ENCODE results near the gene TRABD2B. TPM values are rescaled to one million over a fixed set of nuclear protein-coding genes. Genes with fewer than 3 reads are reported as not detected.

The TRABD2B gene
- total RNA-seq, 1 donor from 2014 or later = 1.8 TPM

DNA sequence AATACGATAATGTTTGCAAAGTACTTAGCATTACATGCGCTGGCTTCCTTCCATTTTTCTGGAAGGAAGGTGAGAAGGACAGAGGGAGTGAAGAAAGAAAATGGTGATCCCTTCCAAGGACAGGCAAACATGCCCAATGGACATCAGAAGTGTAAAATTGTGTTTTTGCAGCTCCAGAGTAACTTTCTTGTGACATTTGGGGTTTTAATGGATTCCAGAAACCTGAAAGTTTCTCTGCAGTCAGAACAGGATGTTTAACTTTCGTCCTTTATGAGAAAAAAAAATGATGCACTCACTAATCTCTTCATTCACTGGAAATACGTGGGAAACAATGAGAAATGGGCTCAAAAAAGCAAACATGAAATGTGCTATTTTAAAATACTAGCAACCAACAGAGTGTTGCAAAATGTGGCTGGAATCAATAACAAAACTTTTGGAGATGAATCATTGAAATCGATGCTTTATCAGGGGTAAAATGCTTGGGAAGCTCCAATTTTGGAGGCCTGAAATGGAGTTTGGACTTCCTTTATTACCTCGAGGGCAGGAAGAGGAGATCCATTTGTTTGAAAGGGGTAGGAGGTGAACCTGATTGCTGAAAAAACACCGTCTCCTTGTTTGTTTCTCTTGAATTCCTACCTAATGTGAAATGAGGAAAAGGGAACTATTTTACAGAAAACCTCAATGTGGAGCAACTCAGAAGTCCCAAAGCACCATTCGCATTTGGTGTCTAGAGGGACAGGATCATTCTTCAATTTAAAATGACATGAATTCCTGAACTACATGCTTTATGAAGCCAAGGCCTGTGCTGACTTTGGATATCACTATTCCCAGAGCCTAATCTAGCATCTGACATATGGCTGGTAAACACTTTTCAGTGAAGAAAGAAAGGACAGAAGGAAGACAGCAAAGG, 129.5 kb downstream of the TRABD2B start:
- Histone ChIP-seq H3K4me3 (no peak overlapping the region), H3K27ac (no peak overlapping the region), H3K36me3 (no peaks in the 10 kb centered on the region), H3K9me3 (no peaks in the 10 kb centered on the region), H3K27me3 (ENCODE audit: low read depth) (no peaks in the 10 kb centered on the region), H3K4me1 (no peaks in the 10 kb centered on the region)
- TF ChIP-seq, protein P1, sequence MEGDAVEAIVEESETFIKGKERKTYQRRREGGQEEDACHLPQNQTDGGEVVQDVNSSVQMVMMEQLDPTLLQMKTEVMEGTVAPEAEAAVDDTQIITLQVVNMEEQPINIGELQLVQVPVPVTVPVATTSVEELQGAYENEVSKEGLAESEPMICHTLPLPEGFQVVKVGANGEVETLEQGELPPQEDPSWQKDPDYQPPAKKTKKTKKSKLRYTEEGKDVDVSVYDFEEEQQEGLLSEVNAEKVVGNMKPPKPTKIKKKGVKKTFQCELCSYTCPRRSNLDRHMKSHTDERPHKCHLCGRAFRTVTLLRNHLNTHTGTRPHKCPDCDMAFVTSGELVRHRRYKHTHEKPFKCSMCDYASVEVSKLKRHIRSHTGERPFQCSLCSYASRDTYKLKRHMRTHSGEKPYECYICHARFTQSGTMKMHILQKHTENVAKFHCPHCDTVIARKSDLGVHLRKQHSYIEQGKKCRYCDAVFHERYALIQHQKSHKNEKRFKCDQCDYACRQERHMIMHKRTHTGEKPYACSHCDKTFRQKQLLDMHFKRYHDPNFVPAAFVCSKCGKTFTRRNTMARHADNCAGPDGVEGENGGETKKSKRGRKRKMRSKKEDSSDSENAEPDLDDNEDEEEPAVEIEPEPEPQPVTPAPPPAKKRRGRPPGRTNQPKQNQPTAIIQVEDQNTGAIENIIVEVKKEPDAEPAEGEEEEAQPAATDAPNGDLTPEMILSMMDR (IDR thresholded peaks at IDR 0.05) = no peak
- ATAC-seq (no peak), DNase-seq (no peak)
- intact Hi-C loops (cut with DNase I) = no loop called here

DNA sequence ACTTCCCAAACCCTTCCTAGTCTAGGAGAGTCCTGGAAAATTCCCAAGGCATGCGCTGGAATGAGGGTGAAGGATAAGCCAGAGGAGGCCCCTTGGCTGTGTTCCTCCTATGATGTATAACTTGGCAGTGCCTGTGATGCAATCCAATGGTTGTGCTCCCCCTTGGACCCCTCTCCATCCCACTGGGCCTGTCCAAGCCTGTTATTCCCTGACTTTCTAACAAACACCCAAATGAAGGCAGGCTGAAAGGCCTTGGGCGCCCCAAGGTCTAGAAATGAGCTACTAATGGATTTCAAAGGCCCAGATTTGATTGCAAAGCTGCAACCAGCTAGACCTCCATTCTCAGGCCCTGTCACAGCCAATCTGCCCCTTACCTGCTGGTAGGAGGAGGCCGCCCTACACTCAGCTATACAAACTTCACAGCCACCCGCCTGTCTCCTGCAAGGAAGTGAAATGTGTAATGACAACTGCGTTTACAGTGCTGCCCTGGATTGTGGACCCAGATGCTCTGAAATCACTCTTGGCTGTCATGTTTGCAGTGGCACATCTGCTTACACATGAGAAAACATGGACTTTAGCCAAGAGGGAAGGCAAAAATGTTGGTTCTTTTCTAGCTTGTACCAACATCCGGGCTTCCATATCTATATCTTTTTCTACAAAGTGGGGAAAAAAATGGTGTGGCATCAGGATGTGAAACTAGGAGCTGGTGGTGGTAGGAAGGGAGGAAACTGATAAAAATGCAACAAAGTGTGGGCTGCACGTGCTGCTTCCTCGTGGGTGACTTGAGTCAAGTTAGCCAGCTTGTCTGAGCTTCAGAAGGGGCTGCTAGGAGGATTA, 130.4 kb downstream of the TRABD2B start:
- no peaks in the 10 kb centered on the region for H3K9me3 ChIP-seq
- H3K27me3 ChIP-seq (ENCODE audit: low read depth) = no peaks in the 10 kb centered on the region
- H3K36me3 ChIP-seq = no peaks in the 10 kb centered on the region
- ATAC-seq = no peak
- H3K27ac ChIP-seq = no peak overlapping the region
- TF ChIP-seq, protein P1 (IDR thresholded peaks at IDR 0.05) = no peak
- intact Hi-C loops (cut with DNase I) = no loop called here
- H3K4me1 ChIP-seq = no peaks in the 10 kb centered on the region
- H3K4me3 ChIP-seq = no peak overlapping the region
- DNase-seq = no peak

DNA sequence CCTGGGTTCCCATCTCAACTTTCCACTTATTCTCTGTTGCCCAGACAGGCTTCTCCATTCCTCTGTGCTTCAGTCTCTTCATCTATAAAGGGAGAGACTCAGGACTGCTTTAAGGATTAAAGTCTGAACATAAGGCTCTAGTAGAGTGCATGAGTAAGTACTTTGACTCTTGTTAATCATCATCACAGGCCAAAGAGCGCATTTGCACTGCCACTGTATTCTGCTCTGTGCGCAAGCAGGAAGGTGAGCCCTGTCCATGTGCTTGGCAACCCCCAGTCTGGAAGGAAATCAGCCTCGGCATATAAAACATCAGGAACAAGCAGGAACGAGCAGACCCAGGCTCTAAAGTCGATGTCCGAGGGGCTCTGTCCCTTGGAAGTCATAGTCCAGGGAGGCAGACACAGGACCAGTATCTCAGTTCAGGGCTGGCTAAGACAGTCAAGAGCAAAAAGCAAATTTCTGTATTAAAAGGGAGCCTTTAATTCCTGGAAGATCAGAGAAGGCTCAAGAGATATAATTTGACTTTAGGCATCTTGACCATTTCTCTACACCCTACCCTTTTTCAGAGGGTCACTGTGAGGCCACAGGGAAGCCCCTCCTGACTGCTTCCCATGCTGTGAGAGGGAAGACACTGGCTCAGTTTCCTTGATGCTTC, 131.2 kb downstream of the TRABD2B start:
- Histone ChIP-seq H3K27me3 (ENCODE audit: low read depth) (no peaks in the 10 kb centered on the region), H3K4me3 (no peak overlapping the region), H3K27ac (no peak overlapping the region), H3K4me1 (no peaks in the 10 kb centered on the region), H3K36me3 (no peaks in the 10 kb centered on the region), H3K9me3 (no peaks in the 10 kb centered on the region)
- TF ChIP-seq, protein P1 (IDR thresholded peaks at IDR 0.05) = no peak
- DNase-seq = no peak
- intact Hi-C loops (cut with DNase I) = no loop called here
- ATAC-seq = no peak

DNA sequence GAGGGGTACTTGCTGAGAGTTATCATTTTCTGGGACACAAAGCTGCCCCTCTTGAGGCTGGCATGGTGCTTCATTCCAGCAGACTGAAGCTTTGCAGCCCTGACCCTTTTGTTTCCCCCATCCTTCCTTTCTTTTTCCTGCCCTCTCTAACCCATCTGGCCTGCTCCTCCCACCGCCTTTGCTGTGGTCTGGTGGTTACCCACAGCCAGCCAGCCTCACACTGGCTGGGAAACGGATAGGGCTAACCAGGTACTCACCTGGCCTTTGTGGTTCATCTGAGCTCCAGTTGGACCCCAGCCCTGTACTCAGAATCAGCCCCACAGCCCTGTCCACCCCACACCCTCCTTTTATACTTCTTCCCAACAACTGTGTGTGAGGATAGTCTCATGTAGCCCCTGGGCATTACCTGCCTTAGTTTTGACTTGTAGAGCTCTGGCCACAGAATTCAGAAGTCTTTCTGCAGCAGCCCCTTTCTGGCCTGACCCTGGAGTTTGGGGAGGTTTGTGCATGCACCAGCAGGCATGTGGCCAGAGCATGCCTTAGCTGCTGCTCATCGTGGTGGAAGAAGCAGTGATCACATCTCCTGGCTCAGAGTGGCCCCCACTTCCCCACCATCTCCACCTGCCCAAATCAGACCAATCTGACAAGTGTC, 138.0 kb downstream of the TRABD2B start:
- intact Hi-C loops (cut with DNase I) = no loop called here
- H3K36me3 ChIP-seq = no peaks in the 10 kb centered on the region
- H3K9me3 ChIP-seq = no peaks in the 10 kb centered on the region
- ATAC-seq = no peak
- no peak for DNase-seq
- TF ChIP-seq, protein P1 (IDR thresholded peaks at IDR 0.05) = no peak
- H3K4me3 ChIP-seq = no peak overlapping the region
- no peak overlapping the region for H3K27ac ChIP-seq
- H3K27me3 ChIP-seq (ENCODE audit: low read depth) = no peaks in the 10 kb centered on the region
- H3K4me1 ChIP-seq = no peaks in the 10 kb centered on the region

DNA sequence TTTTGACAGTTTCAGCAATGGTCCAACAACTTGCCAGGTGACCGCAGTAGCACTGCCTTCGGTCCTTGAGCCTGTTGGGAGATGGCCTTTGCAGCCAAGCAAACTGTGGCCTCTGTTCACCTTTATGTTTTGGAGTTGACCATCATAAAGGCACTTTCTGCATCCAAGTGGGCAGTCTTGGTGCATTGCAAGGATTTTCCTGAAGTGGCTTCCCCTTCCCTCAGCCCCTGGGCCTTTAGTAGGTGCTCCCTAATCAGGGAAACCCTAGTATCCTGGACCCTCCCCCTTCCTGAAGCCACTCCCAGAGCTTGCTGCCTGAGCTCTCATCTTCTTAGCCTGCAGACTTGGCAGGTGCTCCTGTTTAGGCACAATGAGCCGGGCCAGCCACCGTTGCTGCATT, 140.2 kb downstream of the TRABD2B start:
- no peak for DNase-seq
- Histone ChIP-seq H3K9me3 (no peaks in the 10 kb centered on the region), H3K27me3 (ENCODE audit: low read depth) (no peaks in the 10 kb centered on the region), H3K4me3 (no peak overlapping the region), H3K27ac (no peak overlapping the region), H3K36me3 (no peaks in the 10 kb centered on the region), H3K4me1 (no peaks in the 10 kb centered on the region)
- TF ChIP-seq, protein P1 (IDR thresholded peaks at IDR 0.05) = no peak
- ATAC-seq = no peak
- intact Hi-C loops (cut with DNase I) = no loop called here

Measured in lower lobe of right lung (tissue), 2 donors.